Measurements from ENCODE around the gene FAM83C.
A peak's percentile ranks its signal among the peaks of the same experiment; 100 is the strongest.

The FAM83C gene

DNA sequence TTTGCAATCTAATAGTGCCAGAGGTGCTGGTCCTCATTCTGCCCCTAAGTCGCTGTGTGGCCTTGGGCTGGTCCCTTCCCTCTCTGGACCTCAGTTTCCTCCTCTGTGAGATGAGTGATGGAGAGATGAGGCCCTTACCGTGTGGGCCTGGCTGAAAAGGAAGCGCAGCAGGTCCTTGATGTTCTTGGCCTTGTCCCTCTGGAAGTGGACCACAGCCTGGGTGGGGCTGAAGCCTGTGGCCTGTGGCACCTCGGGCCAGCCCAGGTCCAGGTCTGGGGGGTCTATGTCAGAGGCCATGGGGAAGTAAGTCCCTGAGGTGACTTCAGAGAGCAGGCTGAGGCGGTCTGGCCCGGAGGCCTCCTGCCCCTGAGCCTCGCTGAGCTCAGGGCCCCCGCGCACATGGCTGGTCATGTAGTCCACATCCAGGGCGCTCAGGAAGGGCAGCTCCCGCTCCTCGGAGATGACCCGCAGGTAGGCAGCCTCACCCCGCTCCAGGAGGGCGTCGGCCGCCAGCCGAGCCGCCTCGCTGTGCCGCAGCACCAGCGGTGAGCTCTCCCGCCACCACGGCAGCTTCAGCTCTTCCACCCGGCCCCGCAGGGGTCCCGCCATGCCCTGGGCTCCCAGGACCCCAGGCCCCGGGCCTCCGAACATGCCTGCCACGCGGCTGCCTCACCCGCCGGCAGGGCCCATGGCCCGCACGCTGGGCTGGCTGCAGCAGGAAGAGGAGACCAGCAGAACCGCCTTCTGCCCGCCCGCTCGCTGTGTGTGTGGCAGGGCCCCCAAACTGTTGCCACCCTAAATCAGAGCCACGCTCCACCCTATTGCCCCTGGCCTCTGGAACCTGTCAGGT, at the start of gene FAM83C:
FAM83C (minus strand) TSS at position 772 of the 850 bp plus-strand sequence; CDS start at position 651, 121 bp downstream.
- DNase-seq: no peak

DNA sequence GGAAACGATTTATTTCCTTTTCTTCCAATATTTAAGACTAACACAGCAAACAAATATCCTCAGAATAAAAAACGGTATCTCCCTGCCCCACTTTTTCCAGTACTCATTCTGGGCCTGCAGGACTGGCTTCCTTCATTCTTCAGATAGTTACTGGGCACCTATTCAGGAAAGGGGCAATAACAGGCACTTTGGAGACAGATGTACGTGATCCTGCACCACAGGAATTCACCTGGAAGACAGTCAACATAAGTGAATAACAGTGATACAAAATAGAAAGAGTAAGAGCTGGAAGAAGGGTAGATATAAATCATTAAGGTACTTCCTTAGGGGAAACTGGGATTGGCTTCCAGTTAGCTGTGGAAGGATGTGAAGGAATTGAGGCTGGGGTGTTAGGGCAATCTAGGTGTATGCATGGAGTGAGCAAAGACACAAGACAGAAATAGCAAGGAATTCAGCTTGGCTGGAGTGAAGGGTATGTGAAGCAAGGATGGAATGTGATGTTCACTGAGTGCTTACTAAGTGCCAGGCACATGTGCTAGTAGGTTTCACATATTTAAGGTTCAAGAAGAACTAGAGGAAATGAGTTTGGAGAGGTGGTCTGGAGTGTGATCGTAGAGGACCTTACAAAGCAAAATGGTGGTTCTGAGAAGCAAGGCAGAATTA, 49.3 kb upstream of the FAM83C start:
- peak; percentile 83 for DNase-seq

DNA sequence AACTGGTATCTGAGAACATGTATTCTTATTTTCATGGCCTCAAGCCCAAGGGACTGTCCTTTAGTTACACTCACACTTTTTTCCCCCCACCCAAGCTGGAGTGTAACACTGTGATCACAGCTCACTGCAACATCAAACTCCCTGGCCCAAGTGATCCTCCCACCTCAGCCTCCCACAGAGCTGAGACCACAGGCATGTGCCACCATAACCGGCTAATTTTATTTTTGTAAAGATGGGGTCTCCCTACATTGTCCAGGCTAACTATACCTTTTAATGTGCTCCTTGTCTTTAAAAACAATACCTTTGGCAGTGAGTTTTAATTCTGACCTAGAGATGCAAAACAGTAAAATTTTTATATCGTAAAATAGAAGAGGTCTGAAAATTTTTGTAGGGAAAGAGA, 48.2 kb upstream of the FAM83C start:
- peak; percentile 49 for DNase-seq

DNA sequence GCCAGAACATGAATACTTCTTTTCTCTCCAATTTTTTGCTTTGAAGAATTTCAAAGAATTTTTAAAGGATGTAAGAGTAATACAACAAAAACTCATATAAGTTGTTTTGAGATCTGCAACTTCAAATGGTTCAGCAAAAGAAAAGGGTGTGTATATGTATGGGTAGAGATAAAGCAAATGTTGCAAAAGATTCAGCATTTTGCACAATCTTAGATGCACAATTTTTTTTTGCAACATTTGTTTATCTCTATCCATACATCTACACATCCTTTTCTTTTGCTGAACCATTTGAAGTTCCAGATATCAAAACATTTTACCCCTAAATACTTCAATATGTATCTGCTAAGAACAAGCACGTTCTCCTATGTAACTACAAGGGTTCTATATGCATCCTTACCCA, 47.4 kb upstream of the FAM83C start:
- no peak for DNase-seq

DNA sequence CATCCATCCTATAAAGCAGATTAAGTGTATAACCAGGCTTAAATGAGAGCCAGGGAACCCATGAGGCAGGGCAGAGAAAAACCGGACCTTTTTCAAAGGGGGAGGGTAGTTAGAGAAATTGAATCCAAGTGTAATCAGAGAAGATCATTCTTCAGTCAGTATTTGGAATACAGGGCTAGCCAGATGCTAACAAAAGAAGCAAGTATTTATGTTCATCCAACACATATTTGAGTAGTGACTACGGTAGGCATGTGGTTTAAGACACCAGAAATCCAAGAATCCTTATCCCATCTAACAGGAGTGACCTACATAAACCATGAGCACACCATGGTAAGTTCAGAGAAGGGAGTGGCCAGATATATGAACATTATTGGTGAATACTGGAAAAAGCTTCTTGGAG, 46.8 kb upstream of the FAM83C start:
- peak; percentile 97 for DNase-seq

DNA sequence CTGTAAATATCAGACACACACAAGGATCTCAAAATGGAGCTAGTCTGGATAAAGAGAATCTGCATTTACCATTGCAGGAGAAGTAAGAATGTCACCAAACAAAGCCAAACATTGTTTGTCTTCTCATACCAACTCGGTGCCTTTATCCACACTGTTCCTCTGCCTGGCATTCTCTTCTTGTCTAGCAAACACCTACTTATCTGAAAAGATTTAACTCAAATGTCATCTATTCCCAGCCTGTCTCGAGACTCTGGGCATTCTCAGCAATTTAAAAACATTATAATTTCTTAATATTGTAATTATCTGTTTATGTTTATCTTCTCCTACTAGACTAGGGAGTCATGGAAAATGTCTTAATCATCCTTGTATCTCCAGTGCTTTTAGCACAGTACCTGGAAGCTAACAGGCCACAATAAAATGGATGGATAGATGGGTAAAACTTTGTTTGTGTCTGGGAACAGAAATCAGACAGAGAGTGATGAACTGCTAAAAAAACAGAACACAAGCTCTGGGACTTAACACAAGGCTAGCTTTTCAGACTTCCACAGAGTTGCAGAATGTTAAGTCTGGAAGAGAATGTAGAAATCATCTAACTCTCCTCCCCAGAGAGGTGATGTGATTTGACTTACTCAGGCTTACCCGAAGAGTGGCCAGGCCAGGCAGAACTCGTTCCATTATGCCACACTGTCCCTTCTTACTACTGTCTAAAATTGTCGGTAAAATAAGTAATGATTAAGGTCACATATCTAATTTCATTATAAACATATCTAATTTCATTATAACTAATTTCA, 42.3 kb upstream of the FAM83C start:
- DNase-seq: no peak

DNA sequence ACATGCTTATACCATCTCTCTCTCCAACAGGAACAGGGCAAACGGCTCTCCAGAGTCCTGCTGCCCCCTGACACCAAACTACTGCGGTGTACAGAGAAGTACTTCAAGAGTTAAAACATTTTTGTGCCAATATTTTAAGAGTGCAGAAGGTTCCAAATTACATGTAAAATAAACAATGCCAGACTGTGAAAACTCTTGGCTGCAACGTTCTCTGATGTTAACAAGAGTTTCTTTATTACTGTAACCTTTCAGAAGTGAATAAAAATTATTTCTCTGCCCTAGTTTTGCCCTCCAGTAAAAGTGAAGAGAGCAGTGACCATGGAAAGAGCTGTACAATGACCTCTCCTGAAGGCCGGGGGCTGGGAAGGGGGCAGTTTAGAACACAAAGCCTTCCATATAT, 41.4 kb upstream of the FAM83C start:
- DNase-seq: no peak

DNA sequence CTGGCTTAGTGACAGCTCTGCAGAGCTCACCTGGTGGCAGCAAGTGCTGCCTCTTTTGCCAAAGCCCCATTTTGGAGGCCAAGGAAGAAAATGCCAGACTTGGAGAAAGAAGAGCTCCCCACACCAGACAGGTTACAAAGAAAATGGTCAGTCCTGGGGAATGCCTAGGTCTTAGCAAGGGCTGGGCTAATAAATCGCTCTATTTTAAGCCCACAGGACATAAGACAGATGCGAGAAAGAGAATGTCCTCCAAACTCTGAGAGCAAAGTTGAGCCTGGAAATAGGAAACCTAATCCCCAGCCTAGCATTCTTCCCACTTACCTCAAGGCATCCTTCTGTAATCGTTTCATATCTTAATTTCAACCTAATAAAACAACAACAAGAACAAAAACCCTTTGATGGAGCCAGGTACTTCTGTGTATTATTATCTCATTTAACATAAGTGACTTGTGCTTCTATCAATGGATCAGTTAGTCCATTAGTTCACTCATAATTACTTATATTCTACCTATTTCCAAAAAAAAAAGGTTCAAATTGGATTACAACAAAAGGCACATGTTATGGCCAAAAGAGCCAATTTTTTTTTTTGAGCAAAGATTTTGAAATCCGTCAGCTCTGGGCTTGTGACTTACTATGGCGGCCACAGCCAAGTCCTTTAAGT, 40.4 kb upstream of the FAM83C start:
- DNase-seq: no peak

DNA sequence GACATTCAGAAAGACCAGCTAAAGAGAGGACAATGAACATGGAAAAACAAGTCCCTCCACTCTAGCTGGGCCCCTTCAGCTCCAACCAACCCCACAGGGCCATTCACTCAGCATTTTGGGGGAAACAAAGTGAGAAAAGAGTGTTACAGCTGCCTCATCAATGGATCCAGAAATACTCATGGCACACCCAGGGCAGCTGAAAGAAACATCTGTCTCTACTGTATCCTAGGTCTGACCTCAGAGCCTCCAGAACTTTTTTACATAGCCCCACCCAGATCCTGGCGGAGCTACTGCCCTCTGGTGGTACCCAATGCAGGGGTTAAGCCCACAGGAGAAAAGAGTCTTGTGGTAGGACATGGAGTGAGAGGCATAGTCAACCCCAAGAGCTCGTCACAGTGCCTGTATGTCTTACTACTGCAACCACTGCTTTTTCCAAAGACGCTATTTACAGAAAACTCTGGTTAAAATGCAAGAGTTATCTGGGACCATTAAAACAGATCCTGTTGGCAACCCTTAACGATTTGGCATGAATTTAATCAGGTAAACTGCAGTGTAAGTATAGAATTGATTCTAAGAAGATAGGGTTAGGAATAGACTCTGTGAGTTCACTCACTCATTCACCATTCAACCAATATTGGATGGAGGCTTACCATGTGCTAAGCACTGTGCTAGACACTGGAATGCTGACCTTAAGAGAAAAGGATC, 37.4 kb upstream of the FAM83C start:
- peak; percentile 58 for DNase-seq

DNA sequence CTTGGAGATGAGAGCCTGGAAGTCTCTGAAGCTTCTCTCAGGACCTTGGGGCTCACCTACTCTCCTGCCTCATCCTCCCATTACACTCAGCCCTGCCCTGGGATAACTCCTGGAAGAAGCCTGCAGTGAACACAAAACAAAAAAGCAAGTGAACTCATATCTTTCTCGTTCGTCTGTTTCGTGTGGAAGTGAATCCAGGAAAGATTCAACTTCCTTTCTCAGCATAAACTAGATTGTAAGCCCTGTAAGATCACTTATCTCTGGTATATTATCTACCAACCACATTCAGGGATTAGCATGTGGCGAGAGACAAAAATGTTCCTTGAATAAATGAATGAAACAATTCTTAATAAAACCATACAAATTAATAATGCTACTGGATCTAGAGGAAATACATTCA, 36.5 kb upstream of the FAM83C start:
- no peak for DNase-seq

DNA sequence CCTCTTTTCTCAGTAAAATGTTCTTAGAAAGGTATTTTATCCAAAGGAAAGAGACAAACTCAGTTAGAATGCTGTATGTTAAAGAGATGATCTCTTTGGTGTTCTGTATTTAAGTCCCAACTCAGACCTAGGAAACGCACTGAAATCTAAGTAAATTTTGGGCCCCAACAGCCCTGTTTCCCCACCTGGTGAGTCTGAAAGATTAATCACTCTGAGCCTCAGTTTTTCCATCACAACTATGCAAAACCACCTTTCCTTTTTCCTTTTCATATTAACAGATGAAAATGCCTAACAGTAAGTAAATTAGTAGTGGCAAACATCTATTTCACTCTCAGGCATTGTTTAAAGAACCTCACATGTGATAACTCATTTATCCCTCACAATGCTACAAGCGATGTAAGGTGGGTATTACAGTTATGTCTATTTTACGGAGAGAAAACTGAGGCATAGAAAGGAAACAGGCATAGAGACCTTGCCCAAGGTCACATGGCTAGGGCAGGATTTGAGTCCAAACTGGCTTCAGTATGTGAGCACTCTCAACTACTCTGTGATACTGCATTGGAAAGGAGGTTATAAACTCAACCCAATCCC, 36.0 kb upstream of the FAM83C start:
- no peak for DNase-seq

DNA sequence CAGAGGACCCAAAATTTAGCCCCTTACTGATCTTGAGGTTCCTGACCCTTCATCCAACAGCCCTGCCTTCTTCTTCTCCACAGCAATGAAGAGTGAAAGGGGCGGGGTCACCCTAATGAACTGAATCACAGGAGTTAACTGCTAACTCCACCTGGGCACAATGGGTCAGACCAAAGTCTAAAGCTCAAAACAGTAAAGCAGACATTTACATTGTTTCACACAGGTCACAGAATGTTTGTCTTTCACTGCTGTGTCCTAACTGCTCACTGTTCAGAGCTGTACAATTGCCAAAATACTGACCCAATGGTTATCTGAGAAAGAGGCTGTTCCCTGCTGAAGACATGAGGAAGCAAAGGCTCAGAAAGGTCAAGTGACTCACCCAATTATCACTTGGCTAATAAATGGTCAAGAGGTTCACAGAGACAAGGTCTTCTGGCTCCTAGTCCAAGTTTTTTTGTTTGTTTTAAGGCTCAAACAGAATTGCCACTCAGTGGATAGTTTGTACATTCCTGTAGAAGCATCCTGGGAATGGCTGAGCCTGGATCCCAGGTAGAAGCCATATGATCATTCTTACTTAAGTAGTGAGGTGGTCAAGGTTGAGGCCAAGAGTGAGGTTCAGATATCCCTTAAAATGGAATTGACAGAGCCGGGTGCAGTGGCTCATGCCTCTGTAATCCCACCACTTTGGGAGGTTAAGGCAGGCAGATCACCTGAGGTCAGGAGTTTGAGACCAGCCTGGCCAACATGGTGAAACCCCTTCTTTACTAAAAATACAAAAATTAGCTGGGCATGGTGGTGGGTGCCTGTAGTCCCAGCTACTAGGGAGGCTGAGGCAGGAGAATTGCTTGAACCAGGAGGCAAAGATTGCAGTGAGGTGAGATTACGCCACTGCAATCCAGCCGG, 35.1 kb upstream of the FAM83C start:
- peak; percentile 86 for DNase-seq

DNA sequence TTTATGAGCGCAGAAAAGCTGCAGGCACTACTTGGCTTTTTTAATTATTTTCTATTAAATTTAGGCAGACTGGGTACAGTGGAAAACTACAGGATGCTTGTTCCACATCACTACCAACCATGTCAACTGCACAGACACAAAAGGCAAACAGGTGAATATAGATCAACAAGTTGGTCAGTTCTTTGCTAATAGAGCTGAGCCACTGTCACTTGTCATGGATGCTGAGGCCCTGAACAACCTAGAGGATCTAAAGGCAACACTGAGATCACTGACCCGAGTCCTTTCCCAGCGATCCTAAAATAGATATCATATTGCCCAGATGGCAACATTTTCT, 34.5 kb upstream of the FAM83C start:
- no peak for DNase-seq

DNA sequence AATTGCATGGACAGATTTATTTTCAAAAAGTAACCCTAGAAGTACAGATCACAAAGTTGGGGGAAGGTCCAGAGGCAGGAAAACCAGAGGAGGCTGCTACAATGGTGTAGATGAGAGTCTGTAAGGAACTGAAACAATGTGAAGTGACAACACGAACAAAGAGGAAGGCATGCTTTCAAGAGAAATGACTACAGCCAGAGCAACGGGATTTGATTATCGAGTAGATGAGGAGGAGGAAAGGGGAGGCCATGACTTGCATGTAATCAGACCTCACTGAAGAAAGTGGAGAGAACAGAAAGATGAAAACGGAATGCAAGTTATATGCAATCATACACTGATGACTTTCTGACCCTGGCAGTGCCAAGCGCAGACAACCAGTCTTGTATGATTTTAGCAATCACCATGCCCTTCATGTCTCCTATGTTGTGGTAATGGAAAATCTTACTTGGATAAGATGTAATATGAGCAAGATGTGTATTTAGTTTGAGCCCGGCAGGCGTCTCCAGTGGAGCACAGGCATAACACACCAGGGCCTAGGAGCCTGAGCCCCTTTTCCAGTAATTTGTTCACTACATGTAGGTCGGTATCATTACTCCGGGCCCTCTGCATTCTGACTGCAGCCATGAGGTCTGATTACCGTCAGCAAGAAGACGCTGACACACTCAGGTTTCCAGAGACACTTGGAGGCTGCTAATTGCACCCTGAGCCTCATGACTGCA, 34.0 kb upstream of the FAM83C start:
- peak; percentile 88 for DNase-seq

DNA sequence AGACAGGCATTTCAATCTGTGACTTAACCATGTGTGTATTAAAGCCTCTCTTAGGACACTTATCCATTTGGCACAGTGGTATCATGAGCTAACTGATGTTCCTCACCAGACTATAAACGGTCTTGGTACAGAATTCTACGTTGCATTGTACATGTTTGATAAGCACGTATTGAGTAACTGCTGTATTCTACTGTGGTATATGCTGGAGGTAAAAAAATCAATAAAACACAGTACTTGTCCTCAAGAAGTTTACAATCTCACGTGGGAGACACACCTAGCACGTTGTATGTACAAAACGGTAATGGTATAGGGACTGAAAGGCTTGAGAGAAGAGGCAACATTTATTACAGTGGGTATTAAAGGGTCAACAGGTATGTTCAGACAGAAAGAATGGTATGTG, 33.2 kb upstream of the FAM83C start:
- DNase-seq: no peak

DNA sequence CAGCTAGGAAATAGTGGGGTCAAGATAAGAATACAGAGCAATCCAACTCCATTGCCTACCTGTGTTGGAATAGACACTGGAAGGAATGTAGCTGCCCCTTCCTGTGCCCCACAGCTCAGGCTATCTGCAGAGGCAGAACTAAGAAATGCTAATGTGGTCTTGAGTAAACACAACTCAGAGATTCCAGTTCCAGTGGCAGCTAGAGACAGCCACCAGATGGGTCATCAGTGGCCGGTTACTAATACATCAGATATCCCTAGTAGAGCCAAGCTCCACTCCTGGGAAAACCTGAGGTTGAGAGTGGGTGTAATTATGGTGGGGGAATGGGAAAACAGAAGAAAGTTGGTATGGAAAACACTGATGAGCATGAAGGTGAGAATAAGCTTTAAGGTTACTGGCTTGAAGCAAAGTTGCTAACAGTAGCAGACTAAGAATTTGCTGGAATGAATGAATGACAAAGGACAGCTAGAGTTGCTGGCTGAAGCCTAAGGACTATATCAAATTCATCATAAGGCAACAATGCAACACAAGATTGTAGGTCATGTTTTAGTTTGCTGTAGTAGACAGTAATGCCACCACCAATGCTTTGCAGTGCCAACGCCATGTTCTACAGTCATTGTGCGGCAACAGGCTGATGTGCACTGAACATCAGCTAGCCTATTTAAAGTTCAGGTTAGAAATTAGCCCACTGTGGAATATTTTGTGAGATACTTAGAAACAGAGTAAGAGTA, 28.3 kb upstream of the FAM83C start:
- peak; percentile 88 for DNase-seq

DNA sequence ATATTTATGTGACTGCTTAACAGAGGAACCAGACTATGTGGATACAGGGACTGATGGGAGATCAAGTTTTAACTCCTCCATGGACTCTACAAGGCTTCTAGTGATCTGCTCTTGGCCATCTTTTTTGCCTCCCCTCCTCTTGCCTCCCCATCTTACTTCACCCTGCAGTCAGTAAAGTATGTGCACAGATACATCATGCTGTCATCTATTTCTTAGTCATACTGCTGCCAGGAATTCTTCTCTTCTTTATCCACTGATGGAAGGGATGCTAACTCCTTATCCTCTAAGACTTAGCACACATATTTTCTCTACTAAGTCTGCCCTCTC, 27.6 kb upstream of the FAM83C start:
- peak; percentile 84 for DNase-seq

DNA sequence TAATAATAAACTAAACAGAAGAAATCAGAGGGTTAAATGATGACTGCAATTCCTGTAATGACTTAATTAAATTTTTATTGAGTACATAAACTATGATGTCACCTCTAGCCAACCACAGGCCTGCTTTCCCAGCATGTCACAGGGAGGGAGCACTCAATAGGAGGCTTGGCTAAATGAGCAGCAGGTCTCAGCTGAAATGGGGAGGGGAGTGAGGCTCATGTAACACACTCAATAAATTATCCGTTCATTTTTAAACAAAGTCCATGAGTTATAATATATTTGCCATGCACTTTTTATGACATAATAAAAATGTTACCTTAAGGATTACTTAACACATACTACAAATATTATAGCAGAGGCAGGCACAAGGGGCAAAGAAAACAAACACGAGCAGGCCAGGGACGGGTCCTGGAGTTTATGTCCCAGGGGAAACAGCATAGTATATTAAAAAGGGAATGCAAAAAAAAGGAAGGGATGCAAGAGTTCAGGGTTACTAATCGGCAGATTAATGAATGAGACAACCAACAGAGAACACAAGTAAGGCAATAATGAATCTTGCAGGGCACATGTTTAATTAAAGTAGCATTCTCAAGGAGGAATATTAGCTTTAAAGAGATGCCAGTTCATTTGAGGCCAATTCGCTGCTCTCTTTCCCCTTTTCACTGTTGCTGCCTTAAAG, 27.1 kb upstream of the FAM83C start:
- peak; percentile 79 for DNase-seq

DNA sequence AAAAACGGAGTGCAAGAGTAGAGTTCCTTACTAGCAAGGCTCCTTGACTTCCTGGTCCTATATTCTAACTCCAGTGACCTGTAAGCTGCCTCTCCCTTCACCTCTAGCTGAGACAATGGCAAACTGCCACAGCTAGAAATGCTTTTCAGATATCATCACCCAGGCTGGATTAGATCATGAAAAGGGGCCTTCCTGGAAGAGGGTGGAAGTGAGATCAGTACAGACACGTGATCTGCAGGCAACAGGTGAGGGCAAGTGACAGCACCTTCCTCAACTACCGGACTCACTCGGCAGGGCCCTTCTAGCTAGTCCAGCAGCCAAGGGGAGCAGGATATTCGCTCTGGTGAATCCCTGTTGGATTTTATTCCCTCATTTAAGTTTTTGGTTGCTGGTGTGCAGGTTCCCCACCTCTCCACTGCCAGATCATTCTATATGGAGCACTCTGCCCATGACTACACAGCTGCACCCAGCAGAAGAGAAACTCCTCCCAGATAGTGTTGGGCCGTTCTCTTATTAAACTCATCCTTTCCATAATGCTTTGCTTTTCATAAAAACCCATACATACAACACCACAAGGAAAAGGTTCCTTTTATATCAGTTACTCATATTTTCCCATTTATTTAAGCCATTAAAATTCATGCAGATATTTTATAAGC, 26.4 kb upstream of the FAM83C start:
- DNase-seq: peak; percentile 100
